ENCODE measurements around the gene RIMS4.

RIMS4 gene

GRCh38 chr20:44736170-44737021 lies 74.0 kb downstream of the RIMS4 start:
- DNase-seq: no peak

DNA sequence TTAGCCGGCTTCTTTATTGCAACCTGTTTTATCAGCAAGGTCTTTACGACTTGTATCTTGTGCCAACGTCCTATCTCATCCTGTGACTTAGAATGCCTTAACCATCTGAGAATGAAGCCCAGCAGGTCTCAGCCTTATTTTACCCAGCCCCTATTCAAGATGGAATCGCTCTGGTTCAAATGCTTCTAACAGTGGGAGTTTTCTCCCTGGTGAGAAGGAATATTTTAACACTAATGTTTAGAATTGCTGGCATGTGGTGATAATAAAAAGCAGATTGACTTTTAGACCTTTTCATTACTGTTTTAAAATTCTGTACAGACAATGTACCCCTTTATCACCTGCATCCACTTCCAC lies 74.6 kb downstream of the RIMS4 start:
- DNase-seq: no peak

GRCh38 chr20:44734938-44735337 lies 75.4 kb downstream of the RIMS4 start:
- DNase-seq: no peak

GRCh38 chr20:44733341-44734069 lies 76.8 kb downstream of the RIMS4 start:
- peak; percentile 2 for DNase-seq

DNA sequence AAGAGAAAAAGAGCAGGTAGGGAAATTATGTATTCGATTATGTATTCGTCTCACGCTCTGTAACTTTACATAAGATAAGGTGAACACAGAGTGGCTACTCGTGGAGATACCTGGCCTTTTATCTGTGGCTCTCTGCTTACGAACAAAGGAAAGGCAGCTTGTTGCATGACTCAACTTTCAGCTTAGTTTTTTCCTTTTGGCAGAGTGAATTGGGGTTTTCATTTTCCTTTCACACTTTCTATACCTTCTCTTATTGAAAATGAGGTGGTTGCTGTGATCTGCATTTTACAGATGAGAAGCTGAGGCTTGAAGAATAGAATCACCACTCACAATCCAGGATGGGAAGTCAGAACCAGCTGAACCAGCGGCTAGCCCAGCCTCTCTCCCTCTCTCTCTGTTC lies 78.0 kb downstream of the RIMS4 start:
- no peak for DNase-seq

- DNase-seq: peak; percentile 0
These were observed 78.7 kb downstream of the RIMS4 start for GRCh38 chr20:44731657-44732056.

GRCh38 chr20:44730441-44730840 lies 79.9 kb downstream of the RIMS4 start:
- no peak for DNase-seq

- DNase-seq: peak; percentile 66
These were observed 81.4 kb downstream of the RIMS4 start for GRCh38 chr20:44728801-44729443.

- no peak for DNase-seq
These were observed 82.7 kb downstream of the RIMS4 start for GRCh38 chr20:44727651-44728050.

DNA sequence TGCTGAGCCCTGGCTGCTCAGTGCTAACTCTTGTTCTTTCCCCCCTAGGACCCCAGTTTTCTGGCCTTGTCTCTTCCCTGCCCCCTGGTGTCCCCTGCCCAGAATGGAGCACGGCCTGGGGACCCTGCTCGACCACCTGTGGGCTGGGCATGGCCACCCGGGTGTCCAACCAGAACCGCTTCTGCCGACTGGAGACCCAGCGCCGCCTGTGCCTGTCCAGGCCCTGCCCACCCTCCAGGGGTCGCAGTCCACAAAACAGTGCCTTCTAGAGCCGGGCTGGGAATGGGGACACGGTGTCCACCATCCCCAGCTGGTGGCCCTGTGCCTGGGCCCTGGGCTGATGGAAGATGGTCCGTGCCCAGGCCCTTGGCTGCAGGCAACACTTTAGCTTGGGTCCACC lies 83.3 kb downstream of the RIMS4 start:
- DNase-seq: no peak

- no peak for DNase-seq
These were observed 84.5 kb downstream of the RIMS4 start for GRCh38 chr20:44725837-44726236.

DNA sequence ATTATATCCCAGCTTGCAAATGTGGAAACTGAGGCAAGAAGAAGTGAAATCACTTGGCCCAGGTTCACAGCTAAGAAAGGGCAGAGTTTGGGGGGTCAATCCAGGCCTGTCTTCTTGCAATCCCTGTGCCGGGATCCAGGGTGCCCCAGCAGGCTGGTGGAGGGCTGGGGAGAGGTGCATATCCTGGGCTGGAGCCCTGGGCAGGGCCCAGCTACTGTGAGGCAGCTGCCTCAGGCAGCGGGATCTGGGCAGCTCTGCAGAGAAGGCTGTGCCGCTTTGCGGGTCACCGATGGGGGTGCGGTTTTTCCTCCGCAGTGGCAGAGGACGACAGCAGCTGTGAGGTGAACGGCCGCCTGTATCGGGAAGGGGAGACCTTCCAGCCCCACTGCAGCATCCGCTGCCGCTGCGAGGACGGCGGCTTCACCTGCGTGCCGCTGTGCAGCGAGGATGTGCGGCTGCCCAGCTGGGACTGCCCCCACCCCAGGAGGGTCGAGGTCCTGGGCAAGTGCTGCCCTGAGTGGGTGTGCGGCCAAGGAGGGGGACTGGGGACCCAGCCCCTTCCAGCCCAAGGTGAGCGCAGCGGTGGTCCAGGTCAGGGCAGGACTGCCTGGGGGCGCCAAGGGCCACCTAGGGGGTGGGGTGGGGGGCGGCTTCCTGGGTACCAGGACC lies 85.8 kb downstream of the RIMS4 start:
- no peak for DNase-seq

DNA sequence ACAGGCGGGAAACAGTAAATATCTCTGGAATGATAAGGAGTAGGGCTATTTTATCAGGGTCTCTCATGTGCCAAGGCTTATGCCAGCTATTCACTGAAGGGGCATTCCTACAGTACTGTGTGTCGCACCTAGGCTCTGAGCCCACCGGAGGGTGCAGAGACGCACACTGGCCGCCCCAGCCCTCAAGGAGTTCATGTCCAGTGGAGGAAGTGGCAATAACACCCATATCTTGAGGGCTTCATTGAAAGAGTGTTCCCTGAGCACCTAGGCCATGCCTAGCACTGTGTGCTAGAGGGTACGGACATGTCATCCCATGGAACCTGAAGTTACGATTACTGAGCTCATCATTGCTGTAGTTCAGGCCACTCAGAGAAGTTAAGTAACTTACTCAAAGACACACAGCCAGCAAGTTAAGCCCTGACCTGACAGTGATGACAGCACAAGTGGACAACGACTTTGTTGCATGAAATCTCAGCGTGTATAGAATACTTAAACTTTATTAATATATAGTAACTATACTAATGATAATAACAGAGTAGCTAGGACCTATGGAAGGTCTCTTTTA lies 86.5 kb downstream of the RIMS4 start:
- no peak for DNase-seq

DNA sequence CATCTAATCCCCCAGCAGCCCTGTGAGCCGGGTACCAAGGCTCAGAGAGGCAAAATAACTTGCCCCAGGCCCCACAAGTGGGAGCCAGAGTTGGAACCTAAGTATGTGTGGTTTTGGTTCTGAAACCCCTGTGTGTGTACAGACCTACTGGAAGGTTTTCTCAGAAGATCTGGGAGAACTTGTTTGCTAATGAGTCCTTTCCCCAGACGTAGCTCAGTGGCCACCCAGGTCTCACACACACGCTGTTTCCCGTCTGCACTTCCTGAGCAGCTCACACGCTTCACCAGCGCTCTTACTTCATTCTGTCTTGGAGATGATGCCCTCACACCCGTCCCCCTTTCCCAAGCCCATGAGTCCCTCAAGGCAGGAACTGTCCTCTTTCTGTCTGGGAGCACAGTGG lies 87.0 kb downstream of the RIMS4 start:
- DNase-seq: no peak

DNA sequence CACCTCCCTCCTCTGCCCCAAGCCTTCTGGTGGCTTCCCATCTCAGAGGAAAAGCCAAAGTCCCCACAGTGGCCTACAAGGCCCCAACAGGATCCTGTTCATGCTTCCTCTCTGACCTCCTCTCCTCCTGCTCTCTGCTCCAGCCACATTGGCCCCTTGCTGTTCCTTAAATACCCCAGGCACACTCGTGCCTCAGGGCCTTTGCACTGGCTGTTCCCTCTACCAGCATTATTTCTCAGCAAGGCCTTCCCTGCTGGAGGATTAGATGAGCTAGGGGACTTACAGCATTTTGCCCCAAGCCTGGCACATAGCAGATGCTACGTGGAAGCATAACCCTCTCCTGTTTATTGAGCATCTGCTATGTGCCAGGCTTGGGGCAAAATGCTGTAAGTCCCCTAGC lies 87.4 kb downstream of the RIMS4 start:
- no peak for DNase-seq

DNA sequence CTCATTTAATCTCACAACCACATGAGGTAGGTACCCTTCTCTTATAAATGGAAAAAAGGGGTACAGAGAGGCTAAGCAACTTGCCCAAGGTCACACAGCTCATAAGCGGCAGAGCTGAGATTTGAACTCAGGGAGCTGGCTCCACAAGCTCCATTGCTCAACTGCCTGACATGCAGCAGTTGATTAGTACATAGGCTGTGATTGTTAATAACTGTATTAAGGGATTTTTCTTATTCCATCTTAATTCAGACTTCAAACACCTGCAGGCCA lies 88.6 kb downstream of the RIMS4 start:
- no peak for DNase-seq

GRCh38 chr20:44720997-44721784 lies 89.2 kb downstream of the RIMS4 start:
- DNase-seq: peak; percentile 8

- peak; percentile 10 for DNase-seq
These were observed 89.7 kb downstream of the RIMS4 start for GRCh38 chr20:44720621-44720996.

DNA sequence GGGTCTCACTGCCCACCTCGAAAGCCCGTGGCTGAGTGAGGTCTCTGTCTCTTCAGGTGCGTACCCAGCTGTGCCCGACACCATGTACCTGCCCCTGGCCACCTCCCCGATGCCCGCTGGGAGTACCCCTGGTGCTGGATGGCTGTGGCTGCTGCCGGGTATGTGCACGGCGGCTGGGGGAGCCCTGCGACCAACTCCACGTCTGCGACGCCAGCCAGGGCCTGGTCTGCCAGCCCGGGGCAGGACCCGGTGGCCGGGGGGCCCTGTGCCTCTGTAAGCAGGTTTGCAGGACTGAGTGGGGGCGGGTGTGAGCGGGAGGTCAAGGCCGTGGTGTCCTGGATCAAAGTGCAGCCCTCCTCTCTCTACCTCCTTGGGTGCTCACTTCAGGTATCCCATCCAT lies 90.5 kb downstream of the RIMS4 start:
- no peak for DNase-seq

- DNase-seq: no peak
These were observed 92.4 kb downstream of the RIMS4 start for GRCh38 chr20:44717986-44718385.

DNA sequence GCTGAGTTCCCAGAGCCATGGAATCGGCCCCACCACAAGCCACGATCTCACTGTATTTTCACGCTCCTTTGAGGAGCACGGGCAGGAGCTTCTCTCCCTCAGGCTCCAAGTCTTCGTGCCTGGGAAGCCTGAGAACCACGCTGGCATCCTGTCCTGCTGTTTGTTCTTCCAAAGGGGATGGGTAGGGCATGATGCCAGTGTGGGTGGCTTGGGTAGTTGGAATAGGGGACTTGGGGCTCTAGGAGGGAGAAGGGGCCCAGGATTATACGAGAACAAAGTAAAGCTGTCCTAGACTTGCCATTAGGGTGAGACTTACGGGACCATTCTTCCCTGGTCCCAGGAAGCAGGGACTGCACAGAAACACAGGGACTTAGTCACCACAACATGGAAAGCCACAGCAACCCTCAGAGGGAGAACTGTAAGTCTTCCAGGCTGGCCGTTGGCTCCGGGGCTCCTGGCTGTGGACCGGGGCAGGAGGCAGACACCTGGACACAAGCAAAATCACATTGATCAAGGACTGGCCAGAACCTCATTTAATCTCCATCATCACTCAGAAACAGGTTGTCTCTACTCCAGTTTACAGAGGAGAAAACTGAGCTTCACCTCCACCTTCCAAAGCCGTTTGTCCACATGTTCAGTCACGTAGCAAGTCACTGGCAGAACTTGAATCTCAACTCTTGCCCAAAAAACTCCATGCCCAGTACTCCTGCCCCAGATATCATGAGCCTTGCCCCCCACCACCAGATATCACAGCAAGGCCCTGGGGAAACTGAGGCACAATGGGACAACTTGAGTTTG lies 93.8 kb downstream of the RIMS4 start:
- DNase-seq: no peak

Measured in DMS79 treated with DMSO at 0.1 percent for 48 hours (cell line).